ENCODE results near the gene SMIM33.
"Not testable (repeated sequence)": the region's sequence is repeated elsewhere in the genome, so short reads cannot be mapped to it uniquely, and the experiment has no call there.

SMIM33 gene

GRCh38 chr5:139457241-139457640 lies 13.6 kb upstream of the SMIM33 start:
- DNase-seq (ENCODE audit: low read depth, low spot score) = no peak

DNA sequence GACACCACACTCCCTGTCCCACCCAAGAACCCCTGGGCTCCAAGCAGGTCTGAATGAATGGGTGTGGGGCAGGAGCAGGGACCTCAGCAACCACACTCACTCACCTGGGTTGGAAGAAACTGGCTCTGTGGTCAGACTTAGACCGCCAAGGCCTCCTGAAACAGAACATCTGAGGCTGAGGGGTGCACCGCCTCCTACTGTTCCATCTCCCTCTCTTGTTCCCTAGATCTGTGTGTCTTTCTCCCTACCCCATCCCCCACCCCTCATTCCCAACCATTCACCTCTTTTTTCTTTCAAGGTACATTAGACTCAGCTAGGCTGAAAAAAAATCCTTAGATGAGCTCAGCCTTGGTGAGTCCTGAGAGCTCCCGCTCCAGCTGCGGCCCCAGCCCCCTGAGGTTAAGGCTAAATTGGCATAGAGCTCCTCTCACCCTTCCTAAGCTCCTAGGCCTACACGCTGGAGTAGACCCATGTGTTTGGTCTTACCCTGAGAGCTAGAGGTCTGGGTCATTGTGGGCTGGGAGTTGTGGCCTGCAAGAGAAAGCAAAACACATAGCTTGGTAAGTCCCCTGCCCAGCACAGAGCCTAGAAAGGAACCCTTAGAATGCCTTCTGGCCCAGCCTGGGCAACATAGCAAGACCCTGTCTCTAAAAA lies 13.0 kb upstream of the SMIM33 start:
- no peak for DNase-seq (ENCODE audit: low read depth, low spot score)

GRCh38 chr5:139458580-139459407 lies 12.0 kb upstream of the SMIM33 start:
- DNase-seq (ENCODE audit: low read depth, low spot score) = no peak

DNA sequence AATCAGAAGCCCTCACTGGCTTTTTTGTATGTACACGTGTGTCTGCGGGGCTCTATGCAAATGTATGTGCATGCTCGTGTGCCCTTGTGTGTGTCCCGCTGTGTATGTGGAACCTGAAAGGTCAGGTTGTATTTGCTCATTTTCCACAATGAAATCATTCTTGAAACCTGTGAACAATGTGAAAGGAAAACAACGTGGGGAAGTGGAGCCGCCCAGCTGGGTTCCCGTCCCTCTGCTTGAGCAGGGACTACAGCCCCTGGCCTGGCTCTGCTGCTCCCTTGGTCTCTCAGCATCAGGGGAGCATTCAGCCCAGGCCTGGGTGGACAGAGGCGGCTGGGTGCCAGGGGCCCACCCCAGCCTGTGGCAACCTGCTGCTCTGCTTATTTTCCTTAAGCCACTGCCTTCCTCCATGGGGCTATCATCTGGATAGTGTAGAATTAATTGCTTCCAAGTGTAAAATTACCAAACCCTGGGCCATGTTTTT lies 11.3 kb upstream of the SMIM33 start:
- no peak for DNase-seq (ENCODE audit: low read depth, low spot score)

- DNase-seq (ENCODE audit: low read depth, low spot score) = no peak
Observed at GRCh38 chr5:139460455-139460854, 10.3 kb upstream of the SMIM33 start.

DNA sequence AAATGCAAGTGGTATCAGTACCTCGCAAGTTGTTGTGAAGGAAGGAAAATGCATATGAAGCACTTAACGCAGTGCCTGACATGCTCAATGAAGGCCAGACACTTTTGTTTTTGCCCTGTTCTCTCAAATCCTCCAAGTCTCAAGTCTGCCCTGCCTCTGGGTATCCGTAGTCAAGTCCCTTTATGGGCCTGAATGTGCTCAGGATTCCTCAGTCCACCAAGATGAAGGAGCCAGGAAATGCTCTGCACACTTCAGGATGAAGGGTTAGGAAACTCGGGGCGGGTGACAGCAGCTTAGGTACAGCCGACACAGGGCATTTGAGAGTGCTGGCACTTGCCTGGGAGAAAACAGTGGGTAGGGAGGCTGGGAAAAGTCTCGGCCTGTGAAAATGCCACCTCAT lies 9.6 kb upstream of the SMIM33 start:
- no peak for DNase-seq (ENCODE audit: low read depth, low spot score)

GRCh38 chr5:139461698-139462097 lies 9.1 kb upstream of the SMIM33 start:
- no peak for DNase-seq (ENCODE audit: low read depth, low spot score)

DNA sequence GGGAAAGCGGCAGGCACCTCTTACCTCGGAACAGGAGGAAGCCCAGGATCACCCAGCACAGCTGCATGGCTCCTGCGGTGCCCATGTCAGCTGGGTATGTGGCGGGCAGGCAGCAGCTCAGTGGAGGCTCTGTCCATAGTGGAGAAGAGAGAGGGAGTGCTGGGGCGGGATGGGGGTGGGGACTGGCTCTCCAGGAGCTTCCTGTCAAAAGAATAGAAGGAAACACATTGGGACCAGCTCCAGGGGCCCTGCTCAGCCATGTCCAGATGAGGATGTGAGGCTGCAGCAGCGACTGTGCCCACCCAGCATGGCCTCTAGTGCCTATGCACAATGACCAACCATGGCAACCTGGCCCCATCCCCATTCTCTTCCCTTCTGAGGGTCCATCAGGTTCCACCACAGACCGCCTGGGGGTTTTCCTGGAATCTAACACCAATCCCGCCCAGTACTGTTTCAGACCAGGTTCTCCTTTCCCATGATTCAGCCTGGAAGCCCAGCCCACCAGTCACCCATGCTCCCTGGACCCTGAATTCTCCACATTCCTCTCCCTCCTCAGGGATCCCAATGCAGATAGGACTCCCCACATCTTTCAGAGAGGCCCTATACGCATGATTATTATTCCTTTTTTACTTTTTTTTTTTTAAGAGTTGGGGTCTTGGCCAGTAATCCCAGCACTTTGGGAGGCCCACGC lies 8.1 kb upstream of the SMIM33 start, which contains the start of gene ECSCR:
Gene ECSCR, minus strand, starts transcription at position 158 of the 691 bp plus-strand sequence. Its CDS starts 73 bp downstream, at position 85.
- no peak for DNase-seq (ENCODE audit: low read depth, low spot score)

GRCh38 chr5:139468421-139468931 lies 2.3 kb upstream of the SMIM33 start:
- no peak for DNase-seq (ENCODE audit: low read depth, low spot score)

DNA sequence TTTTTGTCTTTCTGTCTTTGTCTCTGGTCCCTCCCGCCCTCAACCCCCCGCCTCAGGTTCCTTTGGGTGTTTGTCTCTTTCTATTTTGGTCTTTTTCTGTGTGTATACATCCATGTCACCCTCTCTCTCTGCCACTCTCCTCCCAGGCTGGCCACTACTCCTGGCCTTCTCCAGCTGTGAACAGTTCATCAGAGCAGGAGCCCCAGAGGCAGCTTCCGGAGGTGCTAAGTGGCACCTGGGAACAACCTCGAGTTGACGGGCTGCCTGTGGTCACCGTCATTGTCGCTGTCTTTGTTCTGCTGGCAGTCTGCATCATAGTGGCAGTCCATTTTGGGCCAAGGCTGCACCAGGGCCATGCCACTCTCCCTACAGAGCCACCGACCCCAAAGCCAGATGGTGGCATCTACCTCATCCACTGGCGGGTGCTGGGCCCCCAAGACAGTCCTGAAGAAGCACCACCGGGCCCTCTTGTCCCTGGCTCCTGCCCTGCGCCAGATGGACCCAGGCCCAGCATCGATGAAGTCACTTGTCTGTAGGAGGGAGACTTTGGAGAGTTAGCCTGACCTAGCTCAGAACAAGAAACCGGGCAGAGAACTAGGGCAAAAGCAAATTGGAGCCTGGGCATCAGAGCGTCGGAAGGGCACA lies 1.7 kb downstream of the SMIM33 start:
- no peak for DNase-seq (ENCODE audit: low read depth, low spot score)

- no peak for DNase-seq (ENCODE audit: low read depth, low spot score)
Observed at GRCh38 chr5:139473105-139473504, 2.3 kb downstream of the SMIM33 start.

GRCh38 chr5:139473565-139473964 lies 2.8 kb downstream of the SMIM33 start:
- DNase-seq (ENCODE audit: low read depth, low spot score) = no peak

GRCh38 chr5:139474890-139475791 lies 4.3 kb downstream of the SMIM33 start:
- DNase-seq (ENCODE audit: low read depth, low spot score) = no peak

DNA sequence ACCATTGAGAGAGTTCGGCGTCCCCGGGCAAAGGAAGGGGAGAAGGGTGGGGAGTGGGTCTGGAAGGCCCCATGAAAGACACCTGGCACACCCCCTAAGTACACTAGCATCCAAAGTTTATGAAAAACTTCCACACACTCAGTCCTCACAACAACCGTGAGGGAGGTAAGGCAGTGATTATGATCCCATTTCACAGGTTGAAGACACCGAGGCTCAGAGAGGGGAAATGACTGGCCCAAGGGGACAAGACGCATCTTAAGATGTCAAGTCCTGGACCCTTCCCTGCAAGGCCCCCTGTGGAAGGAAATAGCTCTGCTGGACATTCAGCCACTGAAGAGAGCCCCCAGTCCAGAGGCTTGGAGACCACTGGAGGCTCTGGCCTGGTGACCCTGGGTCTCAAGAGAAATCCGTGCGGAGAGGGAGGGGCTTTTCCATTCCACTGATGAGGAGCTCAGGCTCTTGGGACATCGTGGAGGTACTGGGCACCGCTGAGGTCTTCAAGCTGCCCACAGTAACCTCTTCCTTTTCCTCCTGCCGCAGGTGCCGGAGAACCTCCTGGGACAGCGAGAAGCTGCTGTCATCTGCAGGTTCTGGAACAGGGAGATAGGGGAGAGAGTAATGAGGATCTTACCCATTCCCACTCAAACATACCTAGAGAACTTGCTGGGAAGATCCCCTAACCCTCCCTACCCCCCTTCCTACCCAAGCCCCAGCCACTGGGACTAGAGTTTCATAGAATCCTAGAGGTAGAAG lies 5.2 kb downstream of the SMIM33 start:
- no peak for DNase-seq (ENCODE audit: low read depth, low spot score)

GRCh38 chr5:139478657-139479423 lies 8.0 kb downstream of the SMIM33 start:
- not testable (repeated sequence) for DNase-seq (ENCODE audit: low read depth, low spot score)

- not testable (repeated sequence) for DNase-seq (ENCODE audit: low read depth, low spot score)
Observed at GRCh38 chr5:139479729-139480128, 8.9 kb downstream of the SMIM33 start.

DNA sequence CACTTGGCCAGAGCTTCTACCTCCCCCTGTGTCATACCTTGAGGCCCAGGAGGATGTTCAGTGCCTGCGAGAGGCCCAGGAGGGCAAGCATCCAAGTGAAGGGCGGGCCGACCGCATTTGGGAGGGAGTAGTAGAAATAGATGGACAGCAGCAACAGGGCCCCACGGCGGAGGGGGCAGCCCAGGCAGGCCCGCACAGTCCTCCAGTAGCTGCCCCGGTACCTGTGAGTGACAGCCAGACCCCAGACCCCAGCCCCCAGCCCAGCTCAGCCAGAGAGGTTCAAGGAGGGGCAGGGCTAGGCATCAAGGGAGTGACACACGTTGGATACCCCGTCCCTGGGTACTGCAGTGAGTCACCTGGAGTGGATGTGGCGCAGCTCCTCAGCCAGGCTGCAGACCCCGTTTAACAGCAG lies 10.3 kb downstream of the SMIM33 start:
- DNase-seq (ENCODE audit: low read depth, low spot score) = no peak

DNA sequence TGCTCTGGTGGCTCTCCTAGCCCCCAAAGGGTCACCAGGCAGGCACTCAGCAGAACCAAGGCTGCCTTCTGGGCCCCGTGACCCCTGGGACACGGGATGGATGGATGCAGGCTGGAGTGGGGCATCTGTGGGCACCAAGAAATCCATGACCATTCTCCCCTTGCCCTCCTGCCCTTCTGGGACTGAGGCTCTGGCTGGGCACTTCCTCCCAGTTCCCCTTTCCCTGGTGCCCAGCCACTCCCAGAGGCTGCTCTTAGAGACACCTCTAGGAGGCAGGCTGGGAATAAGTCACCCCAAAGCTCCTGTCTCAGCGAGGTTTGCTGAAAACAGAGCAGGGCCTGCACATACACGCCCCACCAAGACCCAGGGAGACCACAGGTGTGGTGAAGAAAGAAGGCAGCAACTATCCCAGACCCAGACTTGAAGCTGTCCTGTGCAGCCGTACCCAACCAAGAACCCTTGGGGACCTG lies 10.8 kb downstream of the SMIM33 start:
- DNase-seq (ENCODE audit: low read depth, low spot score) = no peak

Measured in brain pericyte (primary cell).